HEK293 (cell line): ENCODE measurements around the gene HMX3.

Experiments
- CTCF ChIA-PET: fragments of 350-600 bp; formaldehyde crosslinking; extraction: SDS; loops from one replicate; lab custom pipeline; 2021; ENCODE audit warnings: antibody characterized with exemption; lab: Yijun Ruan, JAX
- POLR2A ChIA-PET: fragments of 300-600 bp; formaldehyde crosslinking; extraction: SDS; loops from one replicate; lab custom pipeline; 2020; ENCODE audit warnings: antibody characterized with exemption, inconsistent platforms; lab: Yijun Ruan, JAX
- H3K27ac ChIP-seq: fragments of 200-500 bp; sonication (Bioruptor generic); 2 replicates; pipeline ENCODE4 v1.5.1; 2014; ENCODE audit warnings: low read depth, low read length, control low read depth, inconsistent platforms; ENCODE audit errors: extremely low read depth
- H3K36me3 ChIP-seq, 2 experiments: fragments of 200-500 bp in 1 of 2; sonication (Bioruptor generic) in 1 of 2; 1 replicate in 1 of 2; 2 replicates in 1 of 2; pipeline ENCODE4 v1.5.1; 2014 to 2017; ENCODE audit warnings: inconsistent platforms in 2 of 2, low read length in 2 of 2; ENCODE audit not compliant: control insufficient read depth in 2 of 2, insufficient read depth in 1 of 2
- H3K4me1 ChIP-seq: fragments of 200-500 bp; sonication (Bioruptor generic); 2 replicates; pipeline ENCODE4 v1.5.1; 2014; ENCODE audit warnings: mild to moderate bottlenecking, low read length, inconsistent platforms; ENCODE audit not compliant: control insufficient read depth, insufficient read depth
- H3K4me3 ChIP-seq: 2 replicates; pipeline ENCODE4 v1.5.1; 2011; ENCODE audit warnings: low read depth, mild to moderate bottlenecking, control low read depth, low read length, moderate library complexity
- H3K9me3 ChIP-seq: fragments of 200-500 bp; sonication (Bioruptor generic); 2 replicates; pipeline ENCODE4 v1.5.1; 2014; ENCODE audit warnings: low read depth, low read length, inconsistent platforms; ENCODE audit not compliant: control insufficient read depth, insufficient read depth
- HIC1 ChIP-seq: fragments of 450-650 bp; formaldehyde crosslinking; IDR thresholded peaks from 2 replicates; pipeline ENCODE4 v1.5.1; 2016; ENCODE audit warnings: missing biosample characterization, missing genetic modification characterization
- RBAK ChIP-seq: fragments of 450-650 bp; formaldehyde crosslinking; IDR thresholded peaks from 2 replicates; pipeline ENCODE4 v1.5.1; 2016; ENCODE audit warnings: missing biosample characterization, missing genetic modification characterization
- ZBTB8A ChIP-seq: fragments of 450-650 bp; formaldehyde crosslinking; IDR thresholded peaks from 2 replicates; pipeline ENCODE4 v1.5.1; 2016; ENCODE audit warnings: missing biosample characterization, missing genetic modification characterization
- ZFP69B ChIP-seq: fragments of 450-650 bp; formaldehyde crosslinking; IDR thresholded peaks from 2 replicates; pipeline ENCODE4 v1.5.1; 2016; ENCODE audit warnings: missing biosample characterization, missing genetic modification characterization
- ZNF146 ChIP-seq: fragments of 450-650 bp; formaldehyde crosslinking; IDR thresholded peaks from 2 replicates; pipeline ENCODE4 v1.5.1; 2016; ENCODE audit warnings: missing biosample characterization, missing genetic modification characterization
- ZNF169 ChIP-seq: fragments of 450-650 bp; formaldehyde crosslinking; IDR thresholded peaks from 2 replicates; pipeline ENCODE4 v1.5.1; 2016; ENCODE audit warnings: missing biosample characterization, missing genetic modification characterization
- ZNF2 ChIP-seq: fragments of 450-650 bp; formaldehyde crosslinking; IDR thresholded peaks from 2 replicates; pipeline ENCODE4 v1.5.1; 2016; ENCODE audit warnings: missing biosample characterization, missing genetic modification characterization
- ZNF214 ChIP-seq: fragments of 450-650 bp; formaldehyde crosslinking; IDR thresholded peaks from 2 replicates; pipeline ENCODE4 v1.5.1; 2017; ENCODE audit warnings: missing biosample characterization, mild to moderate bottlenecking, missing genetic modification characterization, borderline replicate concordance
- ZNF366 ChIP-seq: fragments of 450-650 bp; formaldehyde crosslinking; conservative IDR thresholded peaks from 2 replicates; pipeline ENCODE4 v1.5.1; 2016; ENCODE audit warnings: missing biosample characterization, missing genetic modification characterization
- ZNF394 ChIP-seq: fragments of 450-650 bp; formaldehyde crosslinking; IDR thresholded peaks from 2 replicates; pipeline ENCODE4 v1.5.1; 2016; ENCODE audit warnings: missing biosample characterization, missing genetic modification characterization, mild to moderate bottlenecking, moderate library complexity, borderline replicate concordance
- ZNF404 ChIP-seq: fragments of 450-650 bp; formaldehyde crosslinking; IDR thresholded peaks from 2 replicates; pipeline ENCODE4 v1.5.1; 2017; ENCODE audit warnings: missing biosample characterization, missing genetic modification characterization
- ZNF48 ChIP-seq: fragments of 450-650 bp; formaldehyde crosslinking; IDR thresholded peaks from 2 replicates; pipeline ENCODE4 v1.5.1; 2016; ENCODE audit warnings: missing biosample characterization, missing genetic modification characterization
- ZNF501 ChIP-seq: fragments of 450-650 bp; formaldehyde crosslinking; IDR thresholded peaks from 2 replicates; pipeline ENCODE4 v1.5.1; 2016; ENCODE audit warnings: missing biosample characterization, missing genetic modification characterization
- ZNF518A ChIP-seq: fragments of 450-650 bp; formaldehyde crosslinking; conservative IDR thresholded peaks from 2 replicates; pipeline ENCODE4 v1.5.1; 2016; ENCODE audit warnings: low read depth, missing biosample characterization, missing genetic modification characterization
- ZNF521 ChIP-seq: fragments of 450-650 bp; formaldehyde crosslinking; IDR thresholded peaks from 2 replicates; pipeline ENCODE4 v1.5.1; 2017; ENCODE audit warnings: missing biosample characterization, mild to moderate bottlenecking, missing genetic modification characterization
- ZNF558 ChIP-seq: fragments of 450-650 bp; formaldehyde crosslinking; IDR thresholded peaks from 2 replicates; pipeline ENCODE4 v1.5.1; 2016; ENCODE audit warnings: missing biosample characterization, missing genetic modification characterization
- ZNF561 ChIP-seq: fragments of 450-650 bp; IDR thresholded peaks from 2 replicates; pipeline ENCODE4 v1.5.1; 2018; ENCODE audit warnings: missing biosample characterization, missing genetic modification characterization, borderline replicate concordance
- ZNF670 ChIP-seq: fragments of 450-650 bp; formaldehyde crosslinking; IDR thresholded peaks from 2 replicates; pipeline ENCODE4 v1.5.1; 2016; ENCODE audit warnings: missing biosample characterization, missing genetic modification characterization, low read depth
- ZNF747 ChIP-seq: fragments of 450-650 bp; formaldehyde crosslinking; IDR thresholded peaks from 2 replicates; pipeline ENCODE4 v1.5.1; 2016; ENCODE audit warnings: missing biosample characterization, missing genetic modification characterization
- ZNF791 ChIP-seq: fragments of 450-650 bp; formaldehyde crosslinking; IDR thresholded peaks from 2 replicates; pipeline ENCODE4 v1.5.1; 2016; ENCODE audit warnings: missing biosample characterization, missing genetic modification characterization
- ZNF843 ChIP-seq: fragments of 450-650 bp; formaldehyde crosslinking; IDR thresholded peaks from 2 replicates; pipeline ENCODE4 v1.5.1; 2016; ENCODE audit warnings: missing biosample characterization, missing genetic modification characterization
- TF ChIP-seq, protein P1 (sequence below): fragments of 450-650 bp; formaldehyde crosslinking; IDR thresholded peaks from 2 replicates; pipeline ENCODE4 v1.5.1; 2016; ENCODE audit warnings: missing biosample characterization, missing genetic modification characterization
- TF ChIP-seq, protein P2 (sequence below): fragments of 450-650 bp; formaldehyde crosslinking; IDR thresholded peaks from 2 replicates; pipeline ENCODE4 v1.5.1; 2016; ENCODE audit warnings: missing biosample characterization, missing genetic modification characterization, low read depth
- TF ChIP-seq, protein P3 (sequence below): fragments of 450-650 bp; formaldehyde crosslinking; IDR thresholded peaks from 2 replicates; pipeline ENCODE4 v1.5.1; 2017; ENCODE audit warnings: missing biosample characterization, missing genetic modification characterization

Gene HMX3

GRCh38 chr10:123140983-123141390 lies 5.2 kb downstream of the HMX3 start (continued):
- TF ChIP-seq ZBTB8A (tag by site-specific recombination) (no peak), RBAK (tag by site-specific recombination) (no peak), ZNF518A (tag by site-specific recombination) (no peak), HIC1 (tag by site-specific recombination) (no peak), ZNF791 (no peak), ZNF146 (tag by site-specific recombination) (no peak), ZNF561 (no peak), ZNF747 (tag by site-specific recombination) (no peak), ZNF48 (no peak), ZNF2 (tag by site-specific recombination) (no peak)

GRCh38 chr10:123141791-123142700 lies 6.3 kb downstream of the HMX3 start:
- H3K27ac ChIP-seq, result no peak overlapping the region
- no peaks in the 10 kb centered on the region for H3K36me3 ChIP-seq
- ChIA-PET POLR2A (no interaction called here), CTCF (no interaction called here)
- no peaks in the 10 kb centered on the region for H3K9me3 ChIP-seq
- H3K4me3 ChIP-seq, result no peak overlapping the region
- no peaks in the 10 kb centered on the region for H3K4me1 ChIP-seq
- no peak for TF ChIP-seq ZNF558
- TF ChIP-seq ZNF366, result no peak
- TF ChIP-seq ZNF404, result no peak
- TF ChIP-seq ZNF843, result no peak
- no peak for TF ChIP-seq ZNF670 (tag by site-specific recombination)
- TF ChIP-seq ZNF521 (tag by site-specific recombination), result no peak
- no peak for TF ChIP-seq ZNF214 (tag by site-specific recombination)
- TF ChIP-seq, protein P1, sequence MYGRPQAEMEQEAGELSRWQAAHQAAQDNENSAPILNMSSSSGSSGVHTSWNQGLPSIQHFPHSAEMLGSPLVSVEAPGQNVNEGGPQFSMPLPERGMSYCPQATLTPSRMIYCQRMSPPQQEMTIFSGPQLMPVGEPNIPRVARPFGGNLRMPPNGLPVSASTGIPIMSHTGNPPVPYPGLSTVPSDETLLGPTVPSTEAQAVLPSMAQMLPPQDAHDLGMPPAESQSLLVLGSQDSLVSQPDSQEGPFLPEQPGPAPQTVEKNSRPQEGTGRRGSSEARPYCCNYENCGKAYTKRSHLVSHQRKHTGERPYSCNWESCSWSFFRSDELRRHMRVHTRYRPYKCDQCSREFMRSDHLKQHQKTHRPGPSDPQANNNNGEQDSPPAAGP (tag by site-specific recombination), result no peak
- TF ChIP-seq, protein P2, sequence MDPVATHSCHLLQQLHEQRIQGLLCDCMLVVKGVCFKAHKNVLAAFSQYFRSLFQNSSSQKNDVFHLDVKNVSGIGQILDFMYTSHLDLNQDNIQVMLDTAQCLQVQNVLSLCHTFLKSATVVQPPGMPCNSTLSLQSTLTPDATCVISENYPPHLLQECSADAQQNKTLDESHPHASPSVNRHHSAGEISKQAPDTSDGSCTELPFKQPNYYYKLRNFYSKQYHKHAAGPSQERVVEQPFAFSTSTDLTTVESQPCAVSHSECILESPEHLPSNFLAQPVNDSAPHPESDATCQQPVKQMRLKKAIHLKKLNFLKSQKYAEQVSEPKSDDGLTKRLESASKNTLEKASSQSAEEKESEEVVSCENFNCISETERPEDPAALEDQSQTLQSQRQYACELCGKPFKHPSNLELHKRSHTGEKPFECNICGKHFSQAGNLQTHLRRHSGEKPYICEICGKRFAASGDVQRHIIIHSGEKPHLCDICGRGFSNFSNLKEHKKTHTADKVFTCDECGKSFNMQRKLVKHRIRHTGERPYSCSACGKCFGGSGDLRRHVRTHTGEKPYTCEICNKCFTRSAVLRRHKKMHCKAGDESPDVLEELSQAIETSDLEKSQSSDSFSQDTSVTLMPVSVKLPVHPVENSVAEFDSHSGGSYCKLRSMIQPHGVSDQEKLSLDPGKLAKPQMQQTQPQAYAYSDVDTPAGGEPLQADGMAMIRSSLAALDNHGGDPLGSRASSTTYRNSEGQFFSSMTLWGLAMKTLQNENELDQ, result no peak
- TF ChIP-seq ZNF501 (tag by site-specific recombination), result no peak
- no peak for TF ChIP-seq ZNF394 (tag by site-specific recombination)
- TF ChIP-seq ZNF169, result no peak
- no peak for TF ChIP-seq ZFP69B
- TF ChIP-seq, protein P3, sequence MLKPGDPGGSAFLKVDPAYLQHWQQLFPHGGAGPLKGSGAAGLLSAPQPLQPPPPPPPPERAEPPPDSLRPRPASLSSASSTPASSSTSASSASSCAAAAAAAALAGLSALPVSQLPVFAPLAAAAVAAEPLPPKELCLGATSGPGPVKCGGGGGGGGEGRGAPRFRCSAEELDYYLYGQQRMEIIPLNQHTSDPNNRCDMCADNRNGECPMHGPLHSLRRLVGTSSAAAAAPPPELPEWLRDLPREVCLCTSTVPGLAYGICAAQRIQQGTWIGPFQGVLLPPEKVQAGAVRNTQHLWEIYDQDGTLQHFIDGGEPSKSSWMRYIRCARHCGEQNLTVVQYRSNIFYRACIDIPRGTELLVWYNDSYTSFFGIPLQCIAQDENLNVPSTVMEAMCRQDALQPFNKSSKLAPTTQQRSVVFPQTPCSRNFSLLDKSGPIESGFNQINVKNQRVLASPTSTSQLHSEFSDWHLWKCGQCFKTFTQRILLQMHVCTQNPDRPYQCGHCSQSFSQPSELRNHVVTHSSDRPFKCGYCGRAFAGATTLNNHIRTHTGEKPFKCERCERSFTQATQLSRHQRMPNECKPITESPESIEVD, result no peak
